Measurements from ENCODE around the gene ATP11A. TPM values are rescaled to one million over a fixed set of nuclear protein-coding genes. Genes with fewer than 3 reads are reported as not detected.

The ATP11A gene
- total RNA-seq, 2 donors from 2014 or later, result 122 to 140 TPM

- 93 to 96% methylated on average over 8 to 10 of the region's 10 CpGs for WGBS, 2 experiments (ENCODE audit: insufficient coverage in 1 of 2, insufficient read length in 1 of 2)
- Histone ChIP-seq H3K9me3 (ENCODE audit: control insufficient read depth, low read length) (no peaks in the 10 kb centered on the region), H3K4me1 (ENCODE audit: control insufficient read depth, insufficient read depth, low read length) (peaks cover 7% of the 10 kb centered on the region), H3K27me3 (ENCODE audit: control insufficient read depth, insufficient read depth, low read length, poor library complexity, severe bottlenecking) (no peaks in the 10 kb centered on the region), H3K27ac (ENCODE audit: low read depth, low read length) (no peak overlapping the region), H3K9ac (ENCODE audit: extremely low read depth, low read length, poor library complexity, severe bottlenecking) (no peak overlapping the region), H3K4me3 (ENCODE audit: low read length) (no peak overlapping the region), H3K36me3 (ENCODE audit: control insufficient read depth, insufficient read depth, low read length) (peaks cover 4% of the 10 kb centered on the region)
- TF ChIP-seq CTCF (conservative IDR thresholded peaks at IDR 0.05), result no peak
- Mint-ChIP-seq H3K27ac (peak overlapping the region; percentile 5), H3K27me3 (ENCODE audit: insufficient read depth) (no peaks in the 10 kb centered on the region), H3K4me1 (peaks cover 39% of the 10 kb centered on the region), H3K36me3 (ENCODE audit: low read depth) (peaks cover 15% of the 10 kb centered on the region), H3K4me3 (no peak overlapping the region), H3K9me3 (no peaks in the 10 kb centered on the region)
- no peak for DNase-seq
Measured at GRCh38 chr13:112720814-112721197, 31.0 kb downstream of the ATP11A start.

- peaks cover 39% of the 10 kb centered on the region for H3K4me1 Mint-ChIP-seq
- no peak for TF ChIP-seq CTCF (conservative IDR thresholded peaks at IDR 0.05)
- Histone ChIP-seq H3K27ac (ENCODE audit: low read depth, low read length) (no peak overlapping the region), H3K9me3 (ENCODE audit: control insufficient read depth, low read length) (no peaks in the 10 kb centered on the region), H3K4me3 (ENCODE audit: low read length) (no peak overlapping the region), H3K27me3 (ENCODE audit: control insufficient read depth, insufficient read depth, low read length, poor library complexity, severe bottlenecking) (no peaks in the 10 kb centered on the region), H3K4me1 (ENCODE audit: control insufficient read depth, insufficient read depth, low read length) (peaks cover 7% of the 10 kb centered on the region), H3K9ac (ENCODE audit: extremely low read depth, low read length, poor library complexity, severe bottlenecking) (no peak overlapping the region), H3K36me3 (ENCODE audit: control insufficient read depth, insufficient read depth, low read length) (peaks cover 4% of the 10 kb centered on the region)
- H3K36me3 Mint-ChIP-seq (ENCODE audit: low read depth), result peaks cover 15% of the 10 kb centered on the region
- H3K27me3 Mint-ChIP-seq (ENCODE audit: insufficient read depth), result no peaks in the 10 kb centered on the region
- peak overlapping the region; percentile 5 for H3K27ac Mint-ChIP-seq
- WGBS, 2 experiments (ENCODE audit: insufficient coverage in 1 of 2, insufficient read length in 1 of 2), result 92 to 94% methylated on average over 20 to 26 of the region's 26 CpGs
- H3K4me3 Mint-ChIP-seq, result no peak overlapping the region
- no peaks in the 10 kb centered on the region for H3K9me3 Mint-ChIP-seq
- no peak for DNase-seq
Measured at GRCh38 chr13:112721198-112722104, 31.6 kb downstream of the ATP11A start.

GRCh38 chr13:112722433-112723263 is 32.8 kb downstream of the ATP11A start:
- Mint-ChIP-seq H3K4me3 (no peak overlapping the region), H3K36me3 (ENCODE audit: low read depth) (peaks cover 12% of the 10 kb centered on the region), H3K27ac (peak overlapping the region; percentile 89), H3K4me1 (peaks cover 34% of the 10 kb centered on the region), H3K9me3 (no peaks in the 10 kb centered on the region), H3K27me3 (ENCODE audit: insufficient read depth) (no peaks in the 10 kb centered on the region)
- Histone ChIP-seq H3K36me3 (ENCODE audit: control insufficient read depth, insufficient read depth, low read length) (peaks cover 4% of the 10 kb centered on the region), H3K9me3 (ENCODE audit: control insufficient read depth, low read length) (no peaks in the 10 kb centered on the region), H3K9ac (ENCODE audit: extremely low read depth, low read length, poor library complexity, severe bottlenecking) (peak overlapping the region; percentile 53), H3K27ac (ENCODE audit: low read depth, low read length) (peak overlapping the region; percentile 64), H3K4me3 (ENCODE audit: low read length) (no peak overlapping the region), H3K27me3 (ENCODE audit: control insufficient read depth, insufficient read depth, low read length, poor library complexity, severe bottlenecking) (no peaks in the 10 kb centered on the region), H3K4me1 (ENCODE audit: control insufficient read depth, insufficient read depth, low read length) (peaks cover 7% of the 10 kb centered on the region)
- TF ChIP-seq CTCF (conservative IDR thresholded peaks at IDR 0.05), result no peak
- peak; percentile 77 for DNase-seq
- WGBS, 2 experiments (ENCODE audit: insufficient coverage in 1 of 2, insufficient read length in 1 of 2), result 88 to 91% methylated on average over 14 to 18 of the region's 19 CpGs

Measured in endodermal cell (in vitro differentiated cells).